ENCODE measurements around the gene FAM111B.

GRCh38 chr11:59135648-59136461 is 28.8 kb downstream of the FAM111B start:
- TF ChIP-seq CTCF (optimal IDR thresholded peaks at IDR 0.05 in 1 of 3, IDR thresholded peaks at IDR 0.05 in 1 of 3, conservative IDR thresholded peaks at IDR 0.05 in 1 of 3; ENCODE audit: extremely low read depth in 1 of 3, insufficient read depth in 2 of 3, low read length in 3 of 3) (peak; percentile 97 to 99 (median 98)), EZH2 (IDR thresholded peaks at IDR 0.05; ENCODE audit: low read length) (no peak)
